ENCODE data around the gene ELN. TPM values are rescaled to one million over a fixed set of nuclear protein-coding genes. Genes with fewer than 3 reads are reported as not detected.

Gene ELN
- total and polyA plus RNA-seq, 2 donors (not counting 1 experiment from before 2014, with no cell fraction given) = not detected

GRCh38 chr7:74051629-74052410, 23.8 kb downstream of the ELN start:
- DNase-seq (no peak), ATAC-seq (ENCODE audit: low read depth) (no peak)
- no peaks in the 10 kb centered on the region for H3K4me1 ChIP-seq (ENCODE audit: control insufficient read depth in 2 of 2, insufficient read depth in 2 of 2, low read length in 2 of 2)
- H3K36me3 ChIP-seq (replicated peaks in 1 of 2; ENCODE audit: control extremely low read depth in 1 of 2, control insufficient read depth in 1 of 2, extremely low read depth in 1 of 2, insufficient read depth in 2 of 2, low read length in 1 of 2) = no peaks in the 10 kb centered on the region
- WGBS (ENCODE audit: insufficient coverage) = 68% methylated on average over 13 of the region's 16 CpGs
- no peak overlapping the region for H2AFZ ChIP-seq (ENCODE audit: insufficient read depth, low read depth, low read length, poor library complexity, severe bottlenecking)
- CTCF ChIA-PET = no interaction called here
- Mint-ChIP-seq H3K27ac (peak overlapping the region; percentile 4), H3K4me3 (no peak overlapping the region), H3K4me1 (no peaks in the 10 kb centered on the region), H3K27me3 (peaks cover 14% of the 10 kb centered on the region), H3K9me3 (ENCODE audit: insufficient read depth) (no peaks in the 10 kb centered on the region)
- POLR2A ChIA-PET = no interaction called here
- no peaks in the 10 kb centered on the region for H3K79me2 ChIP-seq (ENCODE audit: control insufficient read depth, insufficient read depth, low read length)
- no peak for TF ChIP-seq EZH2 (IDR thresholded peaks at IDR 0.05; ENCODE audit: borderline replicate concordance, insufficient read depth, low read depth, low read length, poor library complexity, severe bottlenecking)
- TF ChIP-seq, protein P1, sequence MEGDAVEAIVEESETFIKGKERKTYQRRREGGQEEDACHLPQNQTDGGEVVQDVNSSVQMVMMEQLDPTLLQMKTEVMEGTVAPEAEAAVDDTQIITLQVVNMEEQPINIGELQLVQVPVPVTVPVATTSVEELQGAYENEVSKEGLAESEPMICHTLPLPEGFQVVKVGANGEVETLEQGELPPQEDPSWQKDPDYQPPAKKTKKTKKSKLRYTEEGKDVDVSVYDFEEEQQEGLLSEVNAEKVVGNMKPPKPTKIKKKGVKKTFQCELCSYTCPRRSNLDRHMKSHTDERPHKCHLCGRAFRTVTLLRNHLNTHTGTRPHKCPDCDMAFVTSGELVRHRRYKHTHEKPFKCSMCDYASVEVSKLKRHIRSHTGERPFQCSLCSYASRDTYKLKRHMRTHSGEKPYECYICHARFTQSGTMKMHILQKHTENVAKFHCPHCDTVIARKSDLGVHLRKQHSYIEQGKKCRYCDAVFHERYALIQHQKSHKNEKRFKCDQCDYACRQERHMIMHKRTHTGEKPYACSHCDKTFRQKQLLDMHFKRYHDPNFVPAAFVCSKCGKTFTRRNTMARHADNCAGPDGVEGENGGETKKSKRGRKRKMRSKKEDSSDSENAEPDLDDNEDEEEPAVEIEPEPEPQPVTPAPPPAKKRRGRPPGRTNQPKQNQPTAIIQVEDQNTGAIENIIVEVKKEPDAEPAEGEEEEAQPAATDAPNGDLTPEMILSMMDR (IDR thresholded peaks at IDR 0.05) = no peak
- no peaks in the 10 kb centered on the region for H4K20me1 ChIP-seq (ENCODE audit: control insufficient read depth, insufficient read depth, low read length, poor library complexity, severe bottlenecking)
- H3K4me3 ChIP-seq (ENCODE audit: control extremely low read depth in 1 of 5, extremely low read depth in 1 of 5, insufficient read depth in 1 of 5, low read depth in 2 of 5, low read length in 4 of 5) = no peak overlapping the region
- intact Hi-C loops (cut with micrococcal nuclease) = no loop called here
- no peak overlapping the region for H3K4me2 ChIP-seq (replicated peaks; ENCODE audit: low read depth, low read length, poor library complexity, severe bottlenecking)
- H3K9ac ChIP-seq (ENCODE audit: low read length) = no peak overlapping the region
- H3K9me3 ChIP-seq (ENCODE audit: control extremely low read depth in 1 of 3, control insufficient read depth in 2 of 3, insufficient read depth in 1 of 3, low read length in 2 of 3) = no peaks in the 10 kb centered on the region
- H3K27ac ChIP-seq (ENCODE audit: low read length in 2 of 2) = no peak overlapping the region
- H3K27me3 ChIP-seq (replicated peaks in 1 of 4; ENCODE audit: control extremely low read depth in 1 of 4, control insufficient read depth in 3 of 4, insufficient read depth in 4 of 4, low read length in 3 of 4) = no peaks in the 10 kb centered on the region

DNA sequence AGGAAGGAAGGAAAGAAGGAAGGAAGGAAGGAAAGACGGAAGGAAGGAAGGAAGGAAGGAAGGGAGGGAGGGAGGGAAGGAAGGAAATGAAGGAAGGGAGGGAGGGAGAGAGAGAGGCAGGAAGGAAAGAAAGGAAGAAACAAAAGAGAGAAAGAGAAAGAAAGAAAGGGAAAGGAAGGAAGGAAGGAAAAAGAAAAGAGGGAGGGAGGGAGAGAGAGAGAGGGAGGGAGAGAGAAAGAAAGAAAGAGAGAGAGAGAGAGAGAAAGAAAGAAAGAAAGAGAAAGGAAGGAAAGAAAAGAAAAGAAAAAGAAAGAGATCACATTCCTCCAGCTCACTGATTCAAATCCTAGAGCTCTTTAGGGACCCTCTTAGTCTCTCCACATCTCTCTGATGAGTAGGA, 24.7 kb downstream of the ELN start:
- no peak overlapping the region for H3K27ac ChIP-seq (ENCODE audit: low read length in 2 of 2)
- H3K4me1 Mint-ChIP-seq = no peaks in the 10 kb centered on the region
- no peaks in the 10 kb centered on the region for H3K36me3 ChIP-seq (replicated peaks in 1 of 2; ENCODE audit: control extremely low read depth in 1 of 2, control insufficient read depth in 1 of 2, extremely low read depth in 1 of 2, insufficient read depth in 2 of 2, low read length in 1 of 2)
- no peak overlapping the region for H3K4me2 ChIP-seq (replicated peaks; ENCODE audit: low read depth, low read length, poor library complexity, severe bottlenecking)
- H4K20me1 ChIP-seq (ENCODE audit: control insufficient read depth, insufficient read depth, low read length, poor library complexity, severe bottlenecking) = no peaks in the 10 kb centered on the region
- H3K27me3 Mint-ChIP-seq = peaks cover 14% of the 10 kb centered on the region
- DNase-seq (no peak), ATAC-seq (ENCODE audit: low read depth) (no peak)
- ChIA-PET CTCF (interaction anchor here (0.6 to 1.5 kb wide), 2 partner anchors 15 to 27 kb away, joined by 5 read pairs; no protein-coding TSS in a partner anchor), POLR2A (no interaction called here)
- H2AFZ ChIP-seq (ENCODE audit: insufficient read depth, low read depth, low read length, poor library complexity, severe bottlenecking) = no peak overlapping the region
- intact Hi-C loops (cut with micrococcal nuclease) = no loop called here
- no peaks in the 10 kb centered on the region for H3K79me2 ChIP-seq (ENCODE audit: control insufficient read depth, insufficient read depth, low read length)
- no peak overlapping the region for H3K4me3 Mint-ChIP-seq
- H3K9ac ChIP-seq (ENCODE audit: low read length) = no peak overlapping the region
- 67% methylated on average over 1 of the region's 1 CpG for WGBS (ENCODE audit: insufficient coverage)
- no peaks in the 10 kb centered on the region for H3K4me1 ChIP-seq (ENCODE audit: control insufficient read depth in 2 of 2, insufficient read depth in 2 of 2, low read length in 2 of 2)
- no peaks in the 10 kb centered on the region for H3K9me3 Mint-ChIP-seq (ENCODE audit: insufficient read depth)
- H3K27me3 ChIP-seq (replicated peaks in 1 of 4; ENCODE audit: control extremely low read depth in 1 of 4, control insufficient read depth in 3 of 4, insufficient read depth in 4 of 4, low read length in 3 of 4) = no peaks in the 10 kb centered on the region
- H3K4me3 ChIP-seq (ENCODE audit: control extremely low read depth in 1 of 5, extremely low read depth in 1 of 5, insufficient read depth in 1 of 5, low read depth in 2 of 5, low read length in 4 of 5) = no peak overlapping the region
- H3K9me3 ChIP-seq (ENCODE audit: control extremely low read depth in 1 of 3, control insufficient read depth in 2 of 3, insufficient read depth in 1 of 3, low read length in 2 of 3) = no peaks in the 10 kb centered on the region
- TF ChIP-seq, protein P1 (IDR thresholded peaks at IDR 0.05) = no peak
- TF ChIP-seq EZH2 (IDR thresholded peaks at IDR 0.05; ENCODE audit: borderline replicate concordance, insufficient read depth, low read depth, low read length, poor library complexity, severe bottlenecking) = no peak
- no peak overlapping the region for H3K27ac Mint-ChIP-seq
